H1 (cell line): Measurements from ENCODE around the gene CRYBG1. TPM values are rescaled to one million over a fixed set of nuclear protein-coding genes. Genes with fewer than 3 reads are reported as not detected.
A peak's percentile ranks its signal among the peaks of the same experiment; 100 is the strongest.

Experiments
- ASH2L ChIP-seq: fragments of 200-600, 300-600 bp; sonication (generic); IDR thresholded peaks from one replicate; pipeline ENCODE4 v1.7.1; 2017; ENCODE audit warnings: low read length
- CTBP2 ChIP-seq: IDR thresholded peaks from 2 replicates; pipeline ENCODE4 v1.7.0; 2011; ENCODE audit warnings: borderline replicate concordance, mild to moderate bottlenecking, moderate library complexity, mixed read lengths, low read length; ENCODE audit not compliant: insufficient read depth, insufficient read length
- HDAC2 ChIP-seq, 2 experiments: fragments of 300-600 bp in 1 of 2; sonication (generic) in 1 of 2; IDR thresholded peaks; 2 replicates each; pipeline ENCODE4 v1.6.1; 2011 to 2012; ENCODE audit warnings: low read depth in 2 of 2, low read length in 2 of 2, mild to moderate bottlenecking in 2 of 2, moderate library complexity in 2 of 2, borderline replicate concordance in 1 of 2, inconsistent platforms in 1 of 2
- JUND ChIP-seq: IDR thresholded peaks from 2 replicates; pipeline ENCODE4 v1.6.1; 2011; ENCODE audit warnings: mild to moderate bottlenecking, improper control_type of control experiment, low read length
- KDM1A ChIP-seq: fragments of 200-600, 300-600 bp; sonication (generic); IDR thresholded peaks from 2 replicates; pipeline ENCODE4 v1.7.1; 2016; ENCODE audit warnings: mild to moderate bottlenecking, low read length, borderline replicate concordance
- PHF8 ChIP-seq: fragments of 200-600 bp; sonication (generic); conservative IDR thresholded peaks from 2 replicates; pipeline ENCODE4 v1.7.1; 2012; ENCODE audit warnings: low read depth, mild to moderate bottlenecking, inconsistent platforms, low read length, moderate library complexity
- SIN3A ChIP-seq, 2 experiments: IDR thresholded peaks in 1 of 2; conservative IDR thresholded peaks in 1 of 2; 2 replicates each; pipeline ENCODE4 v1.6.1; 2011 to 2012; ENCODE audit warnings: low read length in 2 of 2, improper control_type of control experiment in 1 of 2, low read depth in 1 of 2, mild to moderate bottlenecking in 1 of 2
- TAF1 ChIP-seq: IDR thresholded peaks from 2 replicates; pipeline ENCODE4 v1.6.1; 2011; ENCODE audit warnings: mild to moderate bottlenecking, low read depth, low read length
- YY1 ChIP-seq: IDR thresholded peaks from 2 replicates; pipeline ENCODE4 v1.6.1; 2011; ENCODE audit warnings: low read depth, mild to moderate bottlenecking, low read length
- ZNF274 ChIP-seq: IDR thresholded peaks from 2 replicates; pipeline ENCODE4 v1.7.0; 2012; ENCODE audit warnings: low read length, borderline replicate concordance; ENCODE audit errors: extremely low read depth
- polyA plus RNA-seq, 7 experiments: library from polyadenylated mRNA; depleted of rRNA in 3 of 7; stranded (reverse) in 5 of 7; unstranded in 2 of 7; fragments of >200 nt in 5 of 7; fragments of 200-250 nt in 2 of 7; gene quantifications; 1 replicate in 5 of 7; 2 replicates in 1 of 7; 4 replicates in 1 of 7; pipeline versions ENCODE4 v1.2.1 to v1.2.3, GENCODE V29; 2011 to 2013; ENCODE audit warnings: missing spikeins in 2 of 7, mixed read lengths in 2 of 7
- total RNA-seq: library from RNA; stranded (reverse); fragmentation: NEBNext Ultra II Directional; extraction: Animal tissue kit (Norgen Biotek cat#: 25700); gene quantifications from 2 replicates; pipeline ENCODE4 v1.2.1, GENCODE V29; 2021
- TF ChIP-seq, protein P1 (sequence below), 3 experiments: IDR thresholded peaks; 1 replicate in 2 of 3; 2 replicates in 1 of 3; pipeline versions ENCODE4 v1.5.1 to v1.6.1; 2011; ENCODE audit warnings: low read length in 3 of 3, mild to moderate bottlenecking in 3 of 3, inconsistent platforms in 2 of 3, low read depth in 1 of 3, moderate library complexity in 1 of 3; ENCODE audit not compliant: insufficient read depth in 1 of 3; ENCODE audit errors: control extremely low read depth in 1 of 3

Gene CRYBG1
- total and polyA plus RNA-seq, 2 of the 8 experiments (the other 6 are each of a cell fraction or from before 2014, with no cell fraction given) = 2.2 to 11.6 TPM

- peak in 1 of 2 experiments; percentile 88; a peak in 2 of 4 replicates for TF ChIP-seq HDAC2 (IDR thresholded peaks at IDR 0.05; ENCODE audit: borderline replicate concordance in 1 of 2, low read depth in 2 of 2, low read length in 2 of 2)
- TF ChIP-seq, protein P1, sequence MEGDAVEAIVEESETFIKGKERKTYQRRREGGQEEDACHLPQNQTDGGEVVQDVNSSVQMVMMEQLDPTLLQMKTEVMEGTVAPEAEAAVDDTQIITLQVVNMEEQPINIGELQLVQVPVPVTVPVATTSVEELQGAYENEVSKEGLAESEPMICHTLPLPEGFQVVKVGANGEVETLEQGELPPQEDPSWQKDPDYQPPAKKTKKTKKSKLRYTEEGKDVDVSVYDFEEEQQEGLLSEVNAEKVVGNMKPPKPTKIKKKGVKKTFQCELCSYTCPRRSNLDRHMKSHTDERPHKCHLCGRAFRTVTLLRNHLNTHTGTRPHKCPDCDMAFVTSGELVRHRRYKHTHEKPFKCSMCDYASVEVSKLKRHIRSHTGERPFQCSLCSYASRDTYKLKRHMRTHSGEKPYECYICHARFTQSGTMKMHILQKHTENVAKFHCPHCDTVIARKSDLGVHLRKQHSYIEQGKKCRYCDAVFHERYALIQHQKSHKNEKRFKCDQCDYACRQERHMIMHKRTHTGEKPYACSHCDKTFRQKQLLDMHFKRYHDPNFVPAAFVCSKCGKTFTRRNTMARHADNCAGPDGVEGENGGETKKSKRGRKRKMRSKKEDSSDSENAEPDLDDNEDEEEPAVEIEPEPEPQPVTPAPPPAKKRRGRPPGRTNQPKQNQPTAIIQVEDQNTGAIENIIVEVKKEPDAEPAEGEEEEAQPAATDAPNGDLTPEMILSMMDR (IDR thresholded peaks at IDR 0.05; ENCODE audit: control extremely low read depth in 1 of 3, insufficient read depth in 1 of 3, low read depth in 1 of 3, low read length in 3 of 3) = peak; percentile 71 to 98 (median 94)
- peak; percentile 94 for TF ChIP-seq YY1
- TF ChIP-seq PHF8 = peak; percentile 40
- peak in 1 of 2 experiments; percentile 82; a peak in 1 of 4 replicates for TF ChIP-seq SIN3A (conservative IDR thresholded peaks at IDR 0.05 in 1 of 2, IDR thresholded peaks at IDR 0.05 in 1 of 2; ENCODE audit: low read depth in 1 of 2, low read length in 2 of 2)
- peak; percentile 25; the same call in 1 of the 2 replicates for TF ChIP-seq JUND
- TF ChIP-seq KDM1A = no peak
- peak; percentile 81 for TF ChIP-seq CTBP2
- peak; percentile 74 for TF ChIP-seq TAF1
- TF ChIP-seq ZNF274 = no peak
- peak; percentile 74 for TF ChIP-seq ASH2L
Measured at GRCh38 chr6:106360410-106360988, at the start of gene CRYBG1 (continued).
